GM21381 (cell line): Measurements from ENCODE around the gene ZDHHC11B.
"Not testable (repeated sequence)": the region's sequence is repeated elsewhere in the genome, so short reads cannot be mapped to it uniquely, and the experiment has no call there.

Source experiments
- ATAC-seq: cut with Tn5 transposase; IDR thresholded peaks from one replicate; pipeline ENCODE4 v1.9.1; 2021; ENCODE audit warnings: mild to moderate bottlenecking, moderate library complexity; ENCODE audit not compliant: unreplicated experiment

Gene ZDHHC11B

GRCh38 chr5:771087-771781 lies 13.3 kb downstream of the ZDHHC11B start:
- ATAC-seq: not testable (repeated sequence)

DNA sequence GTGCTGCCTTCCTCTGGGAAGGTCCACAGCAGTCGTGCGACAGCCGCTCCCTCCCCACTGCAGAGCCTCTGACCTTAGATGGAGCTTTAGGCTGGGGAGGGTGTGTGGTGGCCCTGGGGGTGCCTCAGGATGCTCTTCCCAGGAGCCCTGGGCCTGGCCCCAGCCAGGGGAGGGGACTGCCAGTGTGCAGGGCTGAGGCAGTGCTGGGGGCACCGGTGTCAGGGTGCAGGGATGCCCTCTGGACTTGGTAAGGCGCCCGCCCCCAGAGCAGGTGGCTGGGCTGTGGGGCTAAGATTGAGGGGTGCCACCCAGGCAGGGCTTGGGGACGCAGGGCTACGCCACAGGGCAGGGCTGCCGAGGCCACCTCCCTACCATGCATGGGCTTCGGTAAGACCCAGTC lies 13.9 kb downstream of the ZDHHC11B start:
- ATAC-seq: not testable (repeated sequence)

GRCh38 chr5:769485-770145 lies 14.9 kb downstream of the ZDHHC11B start:
- ATAC-seq: not testable (repeated sequence)

- no peak for ATAC-seq
Measured at GRCh38 chr5:766666-767431, 17.7 kb downstream of the ZDHHC11B start.

GRCh38 chr5:765948-766631 lies 18.4 kb downstream of the ZDHHC11B start:
- ATAC-seq: no peak

- no peak for ATAC-seq
Measured at GRCh38 chr5:763998-764781, 20.3 kb downstream of the ZDHHC11B start.

- no peak for ATAC-seq
Measured at GRCh38 chr5:763397-763796, 21.1 kb downstream of the ZDHHC11B start.

DNA sequence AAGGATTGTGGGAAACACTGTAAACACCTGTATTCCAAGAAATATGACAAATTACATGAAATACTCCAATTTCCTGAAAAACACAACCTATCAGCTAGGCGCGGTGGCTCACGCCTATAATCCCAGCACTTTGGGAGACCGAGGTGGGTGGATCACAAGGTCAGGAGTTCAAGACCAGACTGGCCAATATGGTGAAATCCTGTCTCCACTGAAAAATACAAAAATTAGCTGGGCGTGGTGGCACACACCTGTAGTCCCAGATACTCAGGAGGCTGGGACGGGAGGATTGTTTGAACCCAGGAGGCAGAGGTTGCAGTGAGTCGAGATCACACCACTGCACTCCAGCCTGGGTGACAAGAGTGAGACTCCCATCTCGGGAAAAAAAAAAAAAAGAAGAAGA lies 21.5 kb downstream of the ZDHHC11B start:
- ATAC-seq: not testable (repeated sequence)

GRCh38 chr5:761854-762710 lies 22.4 kb downstream of the ZDHHC11B start:
- ATAC-seq: no peak

DNA sequence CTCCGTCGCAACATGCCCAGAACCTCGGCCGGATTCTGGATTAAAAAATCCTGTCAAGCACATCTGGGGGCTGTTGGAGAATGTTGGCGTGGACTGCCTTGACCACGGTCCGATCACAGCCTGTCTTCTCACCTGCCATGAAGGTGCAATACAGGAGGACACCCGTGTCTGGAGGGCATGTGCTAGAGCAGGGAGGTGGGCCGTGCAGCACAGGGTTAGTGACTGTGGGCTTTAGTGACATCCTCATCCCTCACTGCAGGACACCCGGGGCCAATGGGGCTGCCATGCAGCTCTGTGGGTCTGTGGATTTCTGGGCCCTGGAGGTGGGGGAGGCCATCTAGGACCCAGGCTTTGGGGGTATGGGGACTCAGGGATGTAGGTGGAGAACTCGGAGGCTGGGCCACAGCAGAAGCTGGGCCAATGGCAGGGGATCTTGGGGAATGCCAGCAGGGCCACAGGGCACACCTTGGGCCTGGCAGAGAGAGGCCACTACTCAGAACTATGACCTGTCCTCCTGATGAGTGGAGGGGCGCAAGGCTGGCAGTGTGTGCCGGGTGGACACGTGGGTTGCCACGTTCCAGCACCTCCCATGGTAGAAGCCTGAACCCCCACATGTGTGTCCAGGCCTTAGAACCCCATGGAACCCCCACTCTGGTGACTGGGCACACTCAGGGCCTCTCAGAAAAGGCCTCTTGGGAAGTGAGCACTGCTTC lies 23.3 kb downstream of the ZDHHC11B start:
- ATAC-seq: no peak

DNA sequence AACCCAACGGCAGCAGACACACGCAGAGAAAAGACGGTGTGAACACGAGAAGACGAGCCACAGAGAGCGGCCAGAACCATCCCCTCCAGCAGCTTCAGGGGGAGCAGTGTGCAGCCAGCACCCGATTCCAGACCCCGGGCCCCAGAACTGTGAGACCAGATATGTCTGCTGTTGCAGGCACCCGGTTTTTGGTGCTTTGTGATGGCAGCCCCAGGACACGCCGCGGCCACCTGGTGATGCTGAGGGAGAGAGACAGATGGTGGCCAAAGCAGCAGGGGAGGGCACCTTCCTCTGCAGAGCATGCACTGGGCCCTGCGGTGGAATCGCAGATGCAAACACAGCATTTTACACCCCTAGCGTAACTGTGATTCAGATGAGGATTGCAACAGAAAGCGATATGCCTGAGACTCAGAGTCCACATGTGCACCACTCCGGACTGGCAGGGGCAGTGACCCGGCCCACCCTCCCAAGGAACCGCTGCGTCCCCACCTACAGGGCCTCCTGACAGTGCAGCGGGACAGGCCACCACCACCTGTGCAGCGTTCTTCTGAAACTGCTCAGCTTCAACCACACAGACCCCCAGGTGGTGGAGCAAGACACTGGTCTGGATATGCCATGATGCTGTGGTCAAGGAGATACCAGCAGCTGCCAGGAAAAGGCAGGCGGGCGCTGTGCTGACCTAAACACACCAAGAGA lies 24.0 kb downstream of the ZDHHC11B start:
- no peak for ATAC-seq

GRCh38 chr5:759781-760362 lies 24.7 kb downstream of the ZDHHC11B start:
- no peak for ATAC-seq

DNA sequence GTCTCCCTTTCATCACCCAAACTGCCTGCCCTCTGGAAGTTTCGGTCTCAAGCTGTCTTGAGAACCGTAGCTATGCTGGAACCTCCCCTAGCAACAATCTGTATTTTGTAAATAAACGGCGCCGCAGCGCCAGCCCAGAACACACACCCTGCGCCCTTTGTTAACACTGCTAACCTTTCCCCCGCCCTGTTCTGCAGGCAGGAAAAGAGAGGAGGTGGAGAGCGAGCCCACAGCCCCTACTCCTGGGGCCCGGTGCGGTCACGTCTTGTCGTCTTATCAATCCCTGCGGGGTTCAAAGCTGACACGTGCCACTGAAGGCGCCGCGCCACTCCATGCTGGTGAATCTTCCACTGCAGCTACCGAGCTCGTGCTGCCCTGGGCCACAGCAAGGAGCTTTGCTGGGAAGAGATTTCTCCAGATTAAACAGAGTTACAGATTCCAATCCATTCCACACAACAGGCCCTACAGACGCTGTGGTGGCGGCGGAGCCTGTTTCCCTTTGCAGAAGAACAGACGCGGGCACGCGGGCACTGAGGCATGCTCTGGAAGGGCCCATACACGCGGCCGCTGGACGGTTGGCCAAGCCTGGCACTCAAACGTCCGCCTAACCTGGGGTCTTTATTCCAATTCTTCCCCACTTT lies 25.3 kb downstream of the ZDHHC11B start:
- no peak for ATAC-seq

GRCh38 chr5:758698-759053 lies 25.9 kb downstream of the ZDHHC11B start:
- ATAC-seq: no peak

- ATAC-seq: no peak
Measured at GRCh38 chr5:757931-758697, 26.4 kb downstream of the ZDHHC11B start.

- no peak for ATAC-seq
Measured at GRCh38 chr5:757346-757930, 27.1 kb downstream of the ZDHHC11B start.
